GM12872 (cell line): Measurements from ENCODE around the gene AMDHD1.

ENCODE experiments used
- TF ChIP-seq, protein P1 (sequence below): IDR thresholded peaks from 3 replicates; pipeline ENCODE4 v1.5.1; 2011; ENCODE audit warnings: low read depth, mild to moderate bottlenecking, low read length, moderate library complexity; ENCODE audit not compliant: insufficient read depth

Gene AMDHD1

GRCh38 chr12:95988506-95989275 is 45.6 kb downstream of the AMDHD1 start:
- TF ChIP-seq, protein P1, sequence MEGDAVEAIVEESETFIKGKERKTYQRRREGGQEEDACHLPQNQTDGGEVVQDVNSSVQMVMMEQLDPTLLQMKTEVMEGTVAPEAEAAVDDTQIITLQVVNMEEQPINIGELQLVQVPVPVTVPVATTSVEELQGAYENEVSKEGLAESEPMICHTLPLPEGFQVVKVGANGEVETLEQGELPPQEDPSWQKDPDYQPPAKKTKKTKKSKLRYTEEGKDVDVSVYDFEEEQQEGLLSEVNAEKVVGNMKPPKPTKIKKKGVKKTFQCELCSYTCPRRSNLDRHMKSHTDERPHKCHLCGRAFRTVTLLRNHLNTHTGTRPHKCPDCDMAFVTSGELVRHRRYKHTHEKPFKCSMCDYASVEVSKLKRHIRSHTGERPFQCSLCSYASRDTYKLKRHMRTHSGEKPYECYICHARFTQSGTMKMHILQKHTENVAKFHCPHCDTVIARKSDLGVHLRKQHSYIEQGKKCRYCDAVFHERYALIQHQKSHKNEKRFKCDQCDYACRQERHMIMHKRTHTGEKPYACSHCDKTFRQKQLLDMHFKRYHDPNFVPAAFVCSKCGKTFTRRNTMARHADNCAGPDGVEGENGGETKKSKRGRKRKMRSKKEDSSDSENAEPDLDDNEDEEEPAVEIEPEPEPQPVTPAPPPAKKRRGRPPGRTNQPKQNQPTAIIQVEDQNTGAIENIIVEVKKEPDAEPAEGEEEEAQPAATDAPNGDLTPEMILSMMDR = no peak

DNA sequence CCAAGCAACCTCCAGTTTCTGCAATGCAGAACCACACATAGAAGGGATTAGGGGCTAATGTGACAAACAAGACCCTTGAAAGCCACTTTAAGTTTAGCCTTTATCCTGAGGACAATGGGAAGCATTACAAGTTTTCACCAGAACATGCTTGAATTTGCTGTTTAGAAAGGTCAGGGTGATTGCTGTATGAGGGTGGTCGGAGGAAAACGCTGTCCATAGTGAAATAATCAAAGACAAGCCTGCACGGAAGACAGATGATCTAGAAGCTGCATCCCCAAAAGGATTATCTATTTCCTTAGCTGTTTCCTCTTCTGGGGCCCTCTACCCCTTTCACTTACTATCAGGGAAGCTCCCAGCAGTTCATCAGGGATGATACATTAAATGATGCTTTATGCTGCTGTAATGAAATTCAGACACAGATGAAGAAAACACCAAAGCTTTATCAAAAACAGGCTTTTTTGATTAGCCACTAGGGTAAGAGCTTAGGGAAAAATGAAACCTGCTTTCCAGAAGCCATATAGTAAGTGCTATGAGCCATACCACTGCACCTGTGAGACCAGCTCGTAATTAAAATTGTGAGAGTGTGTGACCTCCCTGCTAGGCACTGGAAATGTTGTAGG is 46.5 kb downstream of the AMDHD1 start:
- TF ChIP-seq, protein P1 = no peak

DNA sequence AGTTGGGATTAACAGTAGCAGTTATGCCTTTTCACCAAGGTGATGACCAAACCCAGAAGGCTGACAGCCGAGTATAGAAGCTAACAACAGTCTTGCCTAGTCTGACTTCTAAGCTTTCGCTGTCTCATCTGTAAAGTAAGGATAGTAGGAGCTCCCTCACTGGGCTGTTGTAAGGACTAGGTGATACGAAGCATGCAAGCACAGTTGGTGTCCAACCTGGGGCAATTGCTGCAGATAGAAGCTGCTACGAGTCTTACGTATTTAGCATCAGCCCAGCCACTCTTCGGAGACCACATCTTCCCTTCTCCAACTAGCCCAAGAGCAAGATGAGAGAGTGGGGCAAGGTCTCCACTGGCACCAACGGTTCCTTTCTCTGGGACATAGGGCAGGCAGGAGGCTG is 47.0 kb downstream of the AMDHD1 start:
- TF ChIP-seq, protein P1 = no peak

DNA sequence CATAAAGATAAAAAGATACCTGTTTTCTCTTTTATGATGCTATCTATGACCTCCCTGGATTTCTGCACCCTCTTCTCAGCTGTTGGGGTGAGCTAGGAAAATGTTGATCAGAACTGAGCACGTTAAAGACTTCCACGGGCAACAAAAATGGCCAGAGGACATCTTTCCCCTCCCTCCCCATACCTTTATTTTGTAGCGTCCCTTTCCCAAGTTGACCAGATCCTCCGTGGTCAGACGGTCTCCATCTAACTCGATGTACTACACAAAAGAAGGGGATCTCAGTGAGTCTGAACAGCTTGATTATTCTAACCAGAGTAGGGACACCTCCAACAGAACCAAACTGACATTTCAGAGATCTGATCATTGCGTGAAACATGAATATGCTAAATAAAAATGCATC is 50.8 kb downstream of the AMDHD1 start:
- TF ChIP-seq, protein P1 = no peak

GRCh38 chr12:95994476-95994875 is 51.3 kb downstream of the AMDHD1 start:
- TF ChIP-seq, protein P1 = no peak

DNA sequence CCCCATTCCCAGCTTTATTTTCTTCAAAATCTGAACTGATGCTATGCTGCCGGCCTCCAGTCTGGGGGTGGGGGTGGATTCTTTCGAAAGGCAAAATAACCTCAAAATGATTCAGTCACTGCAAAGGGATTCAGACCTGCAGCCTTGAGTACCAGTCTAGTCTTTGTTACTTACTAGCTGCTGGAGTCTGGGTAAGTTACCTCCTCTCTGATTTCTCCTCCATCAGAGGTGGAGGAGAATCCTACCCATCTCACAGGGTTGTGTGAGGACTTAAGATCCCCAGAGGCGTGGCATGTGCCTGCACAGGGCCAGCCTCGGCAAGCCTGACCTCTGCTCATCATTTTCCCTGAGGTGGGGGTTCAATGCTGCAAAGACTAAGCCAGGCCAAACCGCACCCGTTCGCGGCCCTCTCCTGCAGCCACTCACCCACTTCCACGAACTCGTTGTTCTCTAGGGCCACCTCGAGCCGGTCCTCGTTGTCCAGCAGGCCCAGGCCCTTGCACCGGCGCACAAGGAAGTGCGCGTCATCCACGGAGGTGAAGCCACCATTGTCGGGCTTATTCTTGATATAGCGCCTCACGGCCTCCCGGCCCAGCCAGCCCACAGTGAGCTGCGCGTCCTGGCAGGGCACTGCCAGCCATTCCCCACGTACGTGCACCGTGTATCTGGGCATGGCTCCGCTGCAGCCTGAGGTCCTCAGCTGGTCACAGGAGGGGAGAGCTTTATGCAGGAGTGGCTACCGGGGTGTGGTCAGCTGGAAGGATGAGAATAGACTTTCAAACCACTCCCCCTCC is 52.3 kb downstream of the AMDHD1 start:
- TF ChIP-seq, protein P1 = no peak

- TF ChIP-seq, protein P1 = no peak
Measured at GRCh38 chr12:95996034-95996658, 53.0 kb downstream of the AMDHD1 start, which contains the start of gene HAL. HAL (minus strand) TSS chr12:95996344; CDS start chr12:95995910, 434 bp downstream.
